Raji (cell line): ENCODE data around the gene CDKN2B-AS1.

Experiments used
- POLR2A ChIP-seq: IDR thresholded peaks from 2 replicates; pipeline ENCODE4 v1.6.1; 2011; ENCODE audit warnings: low read depth, low read length, control low read depth; ENCODE audit not compliant: insufficient read depth

CDKN2B-AS1 gene

DNA sequence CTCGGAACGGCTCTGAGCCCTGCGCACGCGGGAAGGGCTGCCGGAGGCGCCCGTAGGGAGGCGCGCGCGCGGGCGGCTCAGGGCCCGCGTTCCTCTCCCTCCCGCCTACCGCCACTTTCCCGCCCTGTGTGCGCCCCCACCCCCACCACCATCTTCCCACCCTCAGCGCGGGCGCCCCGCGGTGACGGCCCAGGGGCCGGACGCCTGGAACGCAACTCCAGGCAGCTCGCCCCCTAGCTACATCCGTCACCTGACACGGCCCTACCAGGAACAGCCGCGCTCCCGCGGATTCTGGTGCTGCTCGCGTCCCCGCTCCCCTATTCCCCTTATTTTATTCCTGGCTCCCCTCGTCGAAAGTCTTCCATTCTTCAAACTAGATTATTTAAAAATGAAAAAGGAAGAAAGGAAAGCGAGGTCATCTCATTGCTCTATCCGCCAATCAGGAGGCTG is at the start of gene CDKN2B-AS1:
Gene CDKN2B-AS1, plus strand, starts transcription at position 236 of the 450 bp plus-strand sequence.
- TF ChIP-seq POLR2A = no peak

DNA sequence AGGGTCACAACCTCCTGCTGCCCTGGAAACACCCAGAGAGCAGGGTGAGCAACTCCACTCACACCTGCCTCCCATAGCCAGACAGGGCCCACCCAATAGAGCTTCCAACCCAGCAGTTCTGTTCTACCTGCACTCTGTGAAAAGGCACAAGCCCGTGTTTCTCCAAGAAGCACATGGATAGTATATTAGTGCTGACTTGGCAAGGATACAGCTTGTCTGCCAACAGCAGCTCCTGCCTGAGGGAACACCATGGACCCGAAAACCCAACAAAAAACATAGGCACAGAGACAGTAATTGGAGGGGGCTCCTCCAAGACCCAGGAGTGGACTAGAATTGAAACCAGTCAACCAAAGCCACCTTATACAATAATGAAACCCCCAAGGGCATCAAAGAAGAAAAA is 49.0 kb upstream of the CDKN2B-AS1 start:
- no peak for TF ChIP-seq POLR2A

DNA sequence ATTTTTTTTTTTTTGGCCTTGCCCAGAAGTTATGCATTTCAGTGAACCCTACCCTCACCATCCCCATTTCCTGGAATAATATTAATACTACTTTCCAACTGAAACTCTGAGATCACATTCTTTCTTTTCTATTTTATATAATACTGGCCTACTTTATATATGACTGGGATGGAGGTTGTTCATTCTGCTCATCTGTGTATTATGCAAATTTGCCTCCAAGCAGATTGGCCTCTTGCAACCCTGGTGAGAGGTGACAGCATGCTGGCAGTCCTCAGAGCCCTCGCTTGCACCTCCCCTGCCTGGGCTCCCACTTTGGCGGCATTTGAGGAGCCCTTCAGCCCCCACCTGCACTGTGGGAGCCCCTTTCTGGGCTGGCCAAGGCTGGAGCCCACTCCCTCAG is 35.8 kb upstream of the CDKN2B-AS1 start:
- TF ChIP-seq POLR2A = no peak

DNA sequence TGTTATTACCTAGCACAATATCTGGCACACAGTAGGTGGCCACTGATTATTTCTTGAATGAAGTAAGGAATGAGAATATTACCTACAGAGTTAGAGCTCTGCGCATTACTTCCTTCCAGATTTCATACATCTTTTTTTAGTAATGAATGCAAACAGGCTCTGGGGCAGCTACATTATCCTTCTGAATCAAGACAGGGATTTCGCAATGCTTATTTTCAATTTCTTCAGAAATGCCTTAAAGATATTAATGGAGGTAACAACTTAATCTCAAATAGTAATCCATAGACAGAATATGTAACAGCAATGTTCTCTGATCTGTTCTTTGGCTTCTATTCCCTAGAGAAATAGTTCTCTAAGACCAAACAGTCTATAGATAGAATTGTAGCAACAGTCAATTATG is 33.0 kb upstream of the CDKN2B-AS1 start:
- TF ChIP-seq POLR2A = no peak

DNA sequence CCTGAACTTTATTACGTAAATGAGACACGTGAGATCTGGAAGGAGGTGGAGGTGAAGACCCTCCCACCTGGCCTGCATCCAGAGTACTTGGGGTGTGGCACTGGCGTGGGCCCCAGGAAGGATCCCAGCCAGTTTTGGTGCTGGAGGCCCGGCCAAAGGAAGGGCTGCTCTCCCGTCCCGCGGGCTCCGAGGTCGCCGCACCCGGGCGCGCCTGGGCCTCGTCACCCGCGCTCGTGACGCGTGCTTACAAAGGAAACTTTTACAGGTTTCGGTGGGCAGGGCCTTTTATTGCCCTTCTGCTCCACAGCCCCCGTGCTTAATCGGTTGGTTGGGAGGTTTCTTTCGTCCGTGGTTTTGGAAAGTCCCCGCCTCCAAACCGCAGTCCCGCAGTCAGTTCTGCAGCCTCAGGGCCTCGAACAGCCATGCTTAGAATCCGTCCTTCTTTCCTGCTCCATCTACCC is 29.6 kb upstream of the CDKN2B-AS1 start:
- no peak for TF ChIP-seq POLR2A

DNA sequence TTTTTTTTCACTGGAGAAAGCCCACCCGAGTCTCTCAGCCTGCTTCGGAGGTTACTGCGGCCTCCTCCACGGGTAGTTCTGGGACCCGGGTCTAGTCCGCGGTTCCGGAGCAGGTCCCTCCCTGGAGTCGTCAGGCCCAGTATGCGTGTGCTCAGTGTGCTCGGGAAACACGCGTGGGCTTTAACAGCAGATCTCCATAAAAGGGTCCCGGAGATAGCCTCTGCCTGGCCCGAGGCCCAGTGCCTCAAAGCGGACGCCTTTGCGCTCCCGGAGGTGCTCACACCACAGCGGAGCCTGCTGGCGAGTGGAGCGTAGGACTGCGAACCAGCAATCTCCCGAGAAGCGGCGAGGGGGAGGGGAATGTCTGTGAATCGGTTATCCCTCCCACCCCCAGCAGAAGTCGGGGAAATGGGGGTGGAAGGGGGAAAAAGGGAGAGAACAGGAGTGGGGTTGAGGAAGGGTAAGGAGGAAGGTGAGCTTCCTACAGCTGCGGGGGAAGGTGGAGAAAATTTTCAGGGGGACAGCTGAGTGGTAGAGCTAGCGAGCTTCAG is 29.1 kb upstream of the CDKN2B-AS1 start:
- TF ChIP-seq POLR2A = no peak

DNA sequence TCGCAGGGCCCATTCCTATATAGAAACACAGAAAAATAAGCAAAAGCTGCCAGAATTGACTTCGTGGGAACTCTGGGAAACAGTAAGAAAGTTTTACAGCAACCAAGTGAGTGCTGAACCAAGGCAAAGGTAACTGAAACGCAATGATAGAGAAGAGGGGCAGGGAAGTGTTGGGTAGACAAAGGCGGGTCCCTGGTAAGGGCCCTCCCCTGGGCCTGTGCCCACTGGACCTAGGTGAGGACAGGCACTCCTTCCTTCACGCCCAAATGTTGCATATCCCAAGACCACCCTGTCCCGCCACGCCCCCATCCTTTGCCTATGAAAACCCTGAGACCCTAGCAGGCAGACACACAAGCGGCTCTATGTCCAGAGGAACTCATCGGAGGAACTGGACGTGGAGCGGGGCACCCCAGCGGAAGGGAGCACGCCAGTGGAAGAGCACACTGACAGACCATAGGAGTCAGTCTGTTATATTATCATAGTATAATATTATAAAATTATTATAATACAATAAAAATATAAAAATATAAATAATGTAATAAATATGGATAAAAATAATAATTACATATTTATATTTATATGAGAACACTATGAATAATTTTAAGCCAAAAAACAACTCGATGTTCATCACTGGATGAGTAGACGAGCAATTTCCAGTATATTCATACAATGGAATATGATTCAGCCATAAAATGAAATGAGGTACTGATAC is 28.3 kb upstream of the CDKN2B-AS1 start:
- TF ChIP-seq POLR2A = no peak

DNA sequence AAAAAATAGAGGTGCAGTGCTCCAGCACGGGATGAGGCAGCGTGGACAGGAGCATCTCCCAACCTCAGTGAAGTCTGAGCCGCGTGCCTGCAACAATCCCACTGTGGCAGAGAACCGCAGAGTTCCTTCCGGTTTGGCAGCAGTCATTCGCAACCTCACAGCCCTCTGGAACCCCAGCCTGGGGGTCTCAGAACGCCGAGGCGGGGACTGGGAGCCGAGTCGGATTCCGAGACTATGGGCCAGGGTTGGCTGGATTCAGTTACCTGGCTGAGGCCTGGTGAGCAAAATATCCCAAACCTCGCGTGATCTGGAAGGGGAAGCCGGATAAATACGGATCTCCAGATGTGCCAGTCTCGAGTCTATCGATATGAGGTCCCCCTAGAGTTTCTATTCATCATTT is 27.4 kb upstream of the CDKN2B-AS1 start:
- no peak for TF ChIP-seq POLR2A

DNA sequence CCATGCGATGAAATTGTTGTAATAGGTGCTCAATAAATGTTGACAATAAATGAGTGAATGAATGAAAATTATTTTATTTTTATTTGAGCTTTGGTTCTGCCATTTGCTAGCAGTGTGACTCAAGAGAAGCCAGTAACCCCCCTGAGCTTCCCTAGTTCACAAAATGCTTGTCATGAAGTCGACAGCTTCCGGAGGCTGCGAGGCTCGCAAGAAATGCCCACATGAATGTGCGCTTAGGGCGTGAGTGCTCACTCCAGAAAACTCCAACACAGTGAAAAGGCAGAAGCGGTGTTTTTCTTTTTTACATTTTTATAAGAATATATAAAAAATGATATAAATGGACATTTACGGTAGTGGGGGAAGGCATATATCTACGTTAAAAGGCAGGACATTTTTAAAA is 26.9 kb upstream of the CDKN2B-AS1 start:
- no peak for TF ChIP-seq POLR2A

DNA sequence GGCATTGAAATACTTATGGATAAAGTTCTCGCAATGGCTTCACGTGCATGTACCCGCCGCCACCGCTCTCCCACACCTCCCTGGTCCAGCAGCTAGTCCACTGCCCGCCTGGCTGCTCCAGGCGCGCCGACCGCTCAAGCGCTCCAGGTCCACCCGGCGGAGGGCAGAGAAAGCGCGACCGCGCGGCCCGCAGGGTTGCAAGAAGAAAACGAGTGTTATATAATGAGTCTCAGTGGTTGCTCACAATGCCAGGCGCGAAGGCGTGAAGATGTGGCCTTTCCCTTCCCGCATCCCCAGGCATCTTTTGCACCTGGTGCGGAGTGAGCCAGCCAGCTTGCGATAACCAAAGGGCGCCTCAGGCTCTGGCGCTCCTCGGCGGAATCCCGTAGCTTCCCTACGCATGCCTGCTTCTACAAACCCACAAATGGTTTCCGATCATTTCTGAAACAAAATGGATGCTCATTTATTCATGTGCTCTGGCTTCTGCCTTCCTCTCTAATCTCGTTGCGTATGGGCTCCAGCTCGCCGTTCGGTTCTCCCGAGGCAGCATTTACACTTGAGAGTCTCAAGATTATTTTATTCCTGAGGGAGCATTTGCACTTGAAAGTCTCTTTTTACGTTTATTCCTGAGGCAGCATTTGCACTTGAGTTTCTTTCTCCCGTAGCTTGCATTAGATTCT is 26.1 kb upstream of the CDKN2B-AS1 start:
- no peak for TF ChIP-seq POLR2A

DNA sequence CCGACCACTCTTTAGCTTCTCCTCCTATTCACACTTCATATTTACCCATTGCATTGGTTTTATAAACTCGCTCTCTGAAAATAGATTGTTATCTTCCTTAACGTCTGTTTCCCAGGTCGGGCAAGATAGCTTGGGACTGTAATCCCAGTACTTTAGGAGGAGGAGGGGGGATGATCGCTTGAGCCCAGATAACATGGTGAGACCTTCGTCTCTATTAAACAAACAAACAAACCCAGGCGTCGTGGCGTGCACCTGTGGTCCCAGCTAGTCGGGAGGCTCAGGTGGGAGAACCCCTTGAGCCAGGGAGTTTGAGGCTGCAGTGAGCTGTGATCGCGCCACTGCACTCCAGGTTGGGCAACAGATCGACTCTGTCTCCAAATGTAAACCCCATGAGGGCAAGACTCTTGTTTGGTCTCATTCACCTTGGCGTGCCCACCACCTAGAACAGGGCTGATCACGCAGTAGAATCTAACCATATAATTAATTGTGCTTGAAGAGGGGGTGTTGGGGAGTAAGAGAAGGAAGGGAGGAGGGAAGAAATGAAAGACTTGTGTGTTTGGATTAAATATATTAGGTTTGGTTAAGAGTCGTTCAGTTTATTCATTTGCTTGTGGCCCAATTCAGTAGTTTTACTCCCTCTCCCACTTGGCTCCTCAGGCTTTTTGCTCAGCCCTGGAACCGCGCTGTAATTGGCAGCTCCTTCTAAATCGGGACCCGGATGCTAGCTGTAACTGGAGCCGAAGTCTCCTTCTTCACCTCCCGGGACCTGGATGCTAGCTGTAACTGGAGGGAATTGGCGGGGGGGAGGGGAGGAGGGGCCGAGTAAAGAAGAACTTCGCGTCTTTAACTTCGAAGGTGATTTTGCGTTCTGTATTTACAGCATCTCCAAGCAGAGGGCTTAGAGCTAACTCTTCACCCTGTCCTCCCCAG is 25.3 kb upstream of the CDKN2B-AS1 start:
- TF ChIP-seq POLR2A = no peak

DNA sequence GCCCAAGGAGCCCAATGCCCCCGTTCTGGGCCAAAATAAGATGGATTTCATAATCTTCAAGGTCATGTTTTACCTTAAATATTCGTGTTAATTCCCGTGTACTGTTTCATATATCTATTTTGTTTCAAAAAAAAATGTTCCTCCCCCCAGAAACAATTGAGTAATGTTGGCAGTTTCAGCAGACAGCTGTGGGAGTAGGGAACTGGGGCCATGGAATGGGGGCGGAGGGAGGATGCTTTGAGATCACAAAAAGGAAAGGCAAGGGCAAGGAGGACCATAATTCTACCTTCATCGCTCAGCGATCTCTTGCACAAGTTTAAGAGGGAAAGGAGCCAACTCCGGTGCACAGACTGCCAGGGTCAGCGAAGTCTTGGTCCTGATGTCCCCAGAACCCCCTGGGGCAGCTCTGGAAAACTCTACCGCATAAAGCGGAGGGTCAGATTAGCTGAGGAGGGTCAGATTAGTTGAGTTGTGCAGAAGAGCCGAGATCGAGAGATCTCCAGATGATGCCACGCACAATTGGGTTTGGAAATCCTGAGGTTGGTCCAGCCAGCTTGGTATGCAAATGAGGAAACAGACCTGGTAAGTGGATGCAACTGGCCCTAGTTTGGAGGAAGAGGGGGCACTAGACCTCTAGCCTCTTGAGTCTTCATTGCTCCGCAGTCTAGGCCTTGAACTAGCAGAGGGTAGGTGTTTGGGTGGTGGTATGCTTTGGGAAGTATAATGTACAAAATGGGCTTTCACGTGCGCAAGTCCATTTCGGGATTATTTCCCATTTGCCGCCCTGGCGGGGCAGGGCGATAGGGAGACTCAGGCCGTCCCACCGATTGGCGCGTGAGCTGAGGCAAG is 24.4 kb upstream of the CDKN2B-AS1 start:
- TF ChIP-seq POLR2A = no peak

DNA sequence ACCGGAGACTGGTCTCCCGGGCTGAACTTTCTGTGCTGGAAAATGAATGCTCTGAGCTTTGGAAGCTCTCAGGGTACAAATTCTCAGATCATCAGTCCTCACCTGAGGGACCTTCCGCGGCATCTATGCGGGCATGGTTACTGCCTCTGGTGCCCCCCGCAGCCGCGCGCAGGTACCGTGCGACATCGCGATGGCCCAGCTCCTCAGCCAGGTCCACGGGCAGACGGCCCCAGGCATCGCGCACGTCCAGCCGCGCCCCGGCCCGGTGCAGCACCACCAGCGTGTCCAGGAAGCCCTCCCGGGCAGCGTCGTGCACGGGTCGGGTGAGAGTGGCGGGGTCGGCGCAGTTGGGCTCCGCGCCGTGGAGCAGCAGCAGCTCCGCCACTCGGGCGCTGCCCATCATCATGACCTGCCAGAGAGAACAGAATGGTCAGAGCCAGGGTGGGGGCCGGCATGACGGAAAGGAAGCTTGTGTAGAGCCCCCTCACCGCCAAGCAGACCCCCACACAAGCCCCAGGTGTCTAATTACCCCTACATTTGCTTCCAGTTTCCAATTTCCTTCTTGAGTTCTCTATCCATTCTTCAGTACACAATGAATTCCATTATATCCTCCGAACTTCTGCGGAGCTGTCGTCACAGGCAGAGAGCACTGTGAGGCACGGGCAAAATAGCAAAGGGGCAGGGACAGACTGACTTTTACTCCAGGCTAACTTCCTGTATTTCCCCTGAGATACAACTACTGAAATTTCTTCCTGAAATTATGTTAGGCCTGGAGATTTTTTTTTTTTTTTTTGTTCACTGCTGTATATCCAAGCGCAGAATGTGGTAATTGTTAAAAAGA is 23.6 kb upstream of the CDKN2B-AS1 start:
- no peak for TF ChIP-seq POLR2A
